SK-N-MC (cell line): Measurements from ENCODE around the gene NUP153.
A peak's percentile ranks its signal among the peaks of the same experiment; 100 is the strongest.

ENCODE experiments used
- DNase-seq: peaks from one replicate; pipeline ENCODE4 v3.0.0-alpha.2; 2011; ENCODE audit warnings: low read depth, low spot score
- H3K27ac ChIP-seq: fragments of 200-600 bp; sonication (generic); 2 replicates; pipeline ENCODE4 v1.5.1; 2016; ENCODE audit warnings: mixed run types
- H3K36me3 ChIP-seq: fragments of 200-600 bp; sonication (generic); 2 replicates; pipeline ENCODE4 v1.6.1; 2017; ENCODE audit warnings: antibody characterized with exemption, low read length, mixed read lengths; ENCODE audit not compliant: insufficient read depth
- H3K4me3 ChIP-seq: fragments of 200-600 bp; sonication (generic); 2 replicates; pipeline ENCODE4 v1.5.1; 2016
- H3K9ac ChIP-seq: fragments of 200-600 bp; sonication (generic); 2 replicates; pipeline ENCODE4 v1.8.0; 2017; ENCODE audit warnings: mixed run types, mixed read lengths; ENCODE audit not compliant: insufficient read length
- H3K9me3 ChIP-seq: fragments of 200-600 bp; sonication (generic); 2 replicates; pipeline ENCODE4 v1.6.1; 2017; ENCODE audit warnings: low read depth, mild to moderate bottlenecking, antibody characterized with exemption, low read length, moderate library complexity, mixed read lengths
- EZH2 ChIP-seq: fragments of 200-600 bp; sonication (generic); IDR thresholded peaks from one replicate; pipeline ENCODE4 v1.6.1; 2017; ENCODE audit warnings: antibody characterized with exemption
- FOXP2 ChIP-seq: optimal IDR thresholded peaks from 2 replicates; pipeline ENCODE3; 2011; ENCODE audit warnings: mild to moderate bottlenecking, moderate library complexity; ENCODE audit not compliant: insufficient read depth; ENCODE audit errors: extremely low read length, control extremely low read depth
- POLR2AphosphoS5 ChIP-seq: IDR thresholded peaks from 2 replicates; pipeline ENCODE4 v1.6.1; 2012; ENCODE audit warnings: mild to moderate bottlenecking, low read depth, low read length, borderline replicate concordance

The NUP153 gene

DNA sequence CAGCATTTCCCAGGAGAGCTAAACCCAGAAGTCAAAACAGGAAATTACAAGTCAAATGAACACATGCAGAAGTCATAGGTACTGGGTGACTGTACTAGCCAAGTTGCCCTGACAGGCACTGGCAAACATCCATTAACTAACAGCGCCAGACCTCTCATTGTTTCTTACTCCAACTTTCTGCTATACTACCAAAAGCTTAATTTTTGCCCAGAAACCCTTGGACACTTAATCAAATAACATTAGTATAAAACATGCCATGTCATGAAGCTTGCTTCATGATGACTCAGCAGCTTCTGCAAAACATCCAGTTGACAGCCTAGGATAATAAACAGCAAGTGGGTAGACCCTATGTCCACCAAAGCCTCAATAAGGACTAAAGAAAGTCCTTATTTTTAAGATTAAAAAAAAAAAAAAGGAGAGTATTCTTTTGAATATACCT lies 3.5 kb downstream of the NUP153 start:
- DNase-seq, result no peak
- Histone ChIP-seq H3K9ac (peak overlapping the region; percentile 45), H3K9me3 (no peaks in the 10 kb centered on the region), H3K27ac (peak overlapping the region; percentile 83), H3K4me3 (peak overlapping the region; percentile 89), H3K36me3 (peaks cover 18% of the 10 kb centered on the region; the same call in 1 of the 2 replicates)
- TF ChIP-seq POLR2AphosphoS5 (no peak), EZH2 (no peak), FOXP2 (no peak)

DNA sequence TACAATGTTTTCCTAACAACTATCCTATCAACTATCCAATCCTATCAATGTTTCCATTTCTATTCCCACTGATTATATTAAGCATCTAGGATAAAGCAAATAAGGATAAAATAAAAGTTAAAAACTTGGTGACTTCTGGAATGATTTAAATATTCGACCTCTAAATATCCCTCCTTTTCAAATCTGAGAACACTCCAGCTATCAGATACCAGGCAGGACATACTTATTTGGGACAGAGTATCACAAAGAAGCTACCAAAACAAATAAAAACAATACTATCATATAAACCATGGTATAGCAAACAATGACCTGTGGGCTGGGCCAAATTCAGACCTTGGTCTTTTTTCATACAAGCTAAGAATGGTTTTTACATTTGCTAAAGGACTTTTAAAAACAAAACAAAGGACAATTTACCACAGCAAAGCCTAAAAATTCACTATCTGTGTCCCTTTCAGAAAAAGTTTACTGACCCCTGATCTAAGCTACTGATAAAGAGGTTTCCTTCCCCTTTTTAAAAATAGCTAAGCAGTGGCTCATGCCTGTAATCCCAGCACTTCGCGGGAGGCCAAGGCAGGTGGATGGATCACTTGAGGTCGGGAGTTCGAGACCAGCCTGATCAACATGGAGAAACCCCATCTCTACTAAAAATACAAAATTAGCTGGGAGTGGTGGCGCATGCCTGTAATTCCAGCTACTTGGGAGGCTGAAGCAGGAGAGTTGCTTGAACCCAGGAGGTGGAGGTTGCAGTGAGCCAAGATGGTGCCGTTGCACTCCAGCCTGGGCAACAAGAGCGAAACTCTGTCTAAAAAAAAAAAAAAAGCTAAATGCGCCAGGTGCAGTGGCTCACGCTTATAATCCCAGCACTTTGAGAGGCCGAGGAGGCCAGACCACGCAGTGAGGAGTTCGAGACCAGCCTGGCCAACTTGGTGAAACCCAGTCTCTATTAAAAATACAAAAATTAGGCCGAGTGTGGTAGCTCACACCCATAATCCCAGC lies 6.0 kb downstream of the NUP153 start:
- no peak overlapping the region for H3K27ac ChIP-seq
- no peak overlapping the region for H3K9ac ChIP-seq
- DNase-seq, result no peak
- H3K36me3 ChIP-seq, result peaks cover 34% of the 10 kb centered on the region
- H3K9me3 ChIP-seq, result no peaks in the 10 kb centered on the region
- H3K4me3 ChIP-seq, result no peak overlapping the region
- TF ChIP-seq POLR2AphosphoS5, result no peak
- no peak for TF ChIP-seq FOXP2
- no peak for TF ChIP-seq EZH2

DNA sequence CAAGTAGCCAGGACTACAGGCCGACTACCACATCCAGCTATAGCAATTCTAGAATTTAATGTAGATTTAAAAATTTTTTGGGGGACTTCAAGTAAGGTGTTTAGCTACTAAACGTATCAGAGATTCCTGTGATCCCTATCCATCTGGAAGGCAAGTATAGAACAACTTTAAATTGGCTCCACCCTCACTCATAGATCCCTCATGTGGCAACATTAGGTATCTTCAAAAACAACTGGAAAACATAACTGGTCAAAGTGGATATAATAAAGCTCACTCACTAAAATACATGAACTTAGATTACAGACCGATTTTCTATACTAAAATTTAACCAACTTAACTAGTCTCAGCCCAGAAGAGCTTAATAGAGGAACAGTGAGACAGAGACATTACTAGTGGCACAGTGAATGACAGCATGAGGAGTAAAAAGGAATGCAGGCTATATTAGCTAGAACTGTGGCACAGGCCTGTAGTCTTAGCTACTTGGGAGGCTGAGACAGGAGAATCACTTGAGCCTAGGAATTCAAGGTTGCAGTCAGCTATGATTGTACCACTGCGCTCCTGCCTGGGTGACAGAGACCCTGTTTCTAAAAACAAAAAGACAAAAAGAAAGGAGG lies 14.7 kb downstream of the NUP153 start:
- DNase-seq, result no peak
- H3K4me3 ChIP-seq, result no peak overlapping the region
- no peak for TF ChIP-seq POLR2AphosphoS5
- TF ChIP-seq FOXP2, result no peak
- TF ChIP-seq EZH2, result no peak
- H3K27ac ChIP-seq, result no peak overlapping the region
- no peaks in the 10 kb centered on the region for H3K9me3 ChIP-seq
- H3K36me3 ChIP-seq, result peaks cover 39% of the 10 kb centered on the region
- H3K9ac ChIP-seq, result no peak overlapping the region

DNA sequence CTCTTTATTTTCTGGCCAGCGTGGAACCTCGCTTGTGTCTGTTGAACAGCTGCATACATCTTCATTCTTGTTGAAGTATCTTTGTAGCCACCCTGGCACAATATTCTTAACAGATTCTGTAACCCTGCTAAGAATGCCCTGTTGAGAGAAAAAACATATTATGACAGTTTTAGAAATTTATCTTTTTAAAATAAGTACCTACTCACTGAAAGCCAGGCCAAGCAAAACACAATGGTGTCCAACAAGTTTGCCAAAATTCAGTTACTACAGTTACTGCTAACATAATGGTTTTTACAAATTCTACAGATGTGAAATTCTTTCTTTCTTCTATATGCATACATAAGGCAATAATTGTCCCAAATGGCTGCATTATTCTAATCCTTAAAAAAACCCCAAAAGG lies 18.2 kb downstream of the NUP153 start:
- H3K9ac ChIP-seq, result no peak overlapping the region
- TF ChIP-seq POLR2AphosphoS5 (no peak), EZH2 (no peak), FOXP2 (no peak)
- no peak overlapping the region for H3K4me3 ChIP-seq
- H3K36me3 ChIP-seq, result peaks cover 59% of the 10 kb centered on the region
- H3K27ac ChIP-seq, result no peak overlapping the region
- DNase-seq, result no peak
- H3K9me3 ChIP-seq, result no peaks in the 10 kb centered on the region

DNA sequence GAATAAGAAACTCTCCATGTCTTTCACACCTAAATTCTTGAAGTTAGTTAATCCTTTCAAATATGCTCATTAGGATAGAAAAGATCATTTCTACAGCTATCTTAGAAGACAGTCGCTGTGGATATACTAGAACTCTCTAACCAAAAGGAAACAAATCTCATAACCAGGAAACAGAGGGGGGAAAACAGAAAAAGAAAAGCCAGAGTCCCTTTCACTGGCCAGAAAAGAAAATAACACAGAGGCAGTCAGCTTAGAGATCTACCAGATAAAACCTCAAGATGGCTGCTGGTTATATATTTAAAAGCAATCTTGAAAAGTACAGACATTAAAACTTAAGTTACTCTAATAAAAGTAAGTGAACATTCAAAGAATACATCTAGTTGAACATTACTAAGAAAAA lies 19.6 kb downstream of the NUP153 start:
- Histone ChIP-seq H3K9me3 (no peaks in the 10 kb centered on the region), H3K4me3 (no peak overlapping the region), H3K9ac (no peak overlapping the region), H3K27ac (0 out of 2 replicates have a peak overlapping the region, but pooled peaks have one; percentile 22), H3K36me3 (peaks cover 68% of the 10 kb centered on the region)
- no peak for DNase-seq
- no peak for TF ChIP-seq FOXP2
- no peak for TF ChIP-seq EZH2
- TF ChIP-seq POLR2AphosphoS5, result no peak

DNA sequence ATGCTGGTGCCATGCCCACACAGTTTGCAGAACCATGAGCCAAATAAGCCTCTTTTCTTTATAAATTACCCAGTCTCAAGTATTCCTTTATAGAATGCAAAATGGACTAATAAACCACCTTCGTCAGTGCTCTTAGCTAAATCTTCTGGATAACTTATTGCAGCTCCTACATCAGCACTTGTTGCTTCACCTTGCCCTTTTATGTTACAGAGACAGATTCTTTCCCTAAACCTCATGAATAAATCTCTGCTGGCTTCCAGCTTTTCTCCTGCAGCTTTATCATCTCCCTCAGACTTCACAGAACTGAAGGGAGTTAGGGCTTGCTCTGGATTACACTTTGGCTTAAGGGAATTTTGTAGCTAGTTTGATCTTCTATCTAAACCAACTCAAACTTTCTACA lies 22.6 kb downstream of the NUP153 start:
- DNase-seq, result no peak
- Histone ChIP-seq H3K36me3 (peaks cover 95% of the 10 kb centered on the region), H3K9me3 (no peaks in the 10 kb centered on the region), H3K9ac (no peak overlapping the region), H3K4me3 (no peak overlapping the region), H3K27ac (no peak overlapping the region)
- TF ChIP-seq EZH2 (no peak), FOXP2 (no peak), POLR2AphosphoS5 (no peak)

DNA sequence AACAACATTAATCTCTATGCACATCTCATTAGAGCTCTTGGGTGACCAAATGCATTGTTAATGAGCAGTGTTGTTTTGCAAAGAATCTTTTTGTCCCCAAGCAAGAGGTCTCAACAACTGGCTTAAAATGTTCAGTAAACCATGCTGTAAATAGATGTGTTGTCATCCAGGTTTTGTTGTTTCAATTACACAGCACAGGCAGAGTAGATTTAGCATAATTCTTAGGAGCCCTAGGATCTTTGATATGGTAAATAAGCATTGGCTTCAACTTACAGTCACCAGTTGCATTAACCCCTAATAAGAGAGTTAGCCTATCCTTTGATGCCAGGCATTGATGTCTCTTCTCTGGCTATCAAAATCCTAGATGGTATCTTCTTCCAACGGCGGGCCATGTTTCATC lies 23.3 kb downstream of the NUP153 start:
- Histone ChIP-seq H3K36me3 (peaks cover 93% of the 10 kb centered on the region), H3K9me3 (no peaks in the 10 kb centered on the region), H3K4me3 (no peak overlapping the region), H3K27ac (no peak overlapping the region), H3K9ac (no peak overlapping the region)
- no peak for DNase-seq
- no peak for TF ChIP-seq POLR2AphosphoS5
- TF ChIP-seq EZH2, result no peak
- no peak for TF ChIP-seq FOXP2

DNA sequence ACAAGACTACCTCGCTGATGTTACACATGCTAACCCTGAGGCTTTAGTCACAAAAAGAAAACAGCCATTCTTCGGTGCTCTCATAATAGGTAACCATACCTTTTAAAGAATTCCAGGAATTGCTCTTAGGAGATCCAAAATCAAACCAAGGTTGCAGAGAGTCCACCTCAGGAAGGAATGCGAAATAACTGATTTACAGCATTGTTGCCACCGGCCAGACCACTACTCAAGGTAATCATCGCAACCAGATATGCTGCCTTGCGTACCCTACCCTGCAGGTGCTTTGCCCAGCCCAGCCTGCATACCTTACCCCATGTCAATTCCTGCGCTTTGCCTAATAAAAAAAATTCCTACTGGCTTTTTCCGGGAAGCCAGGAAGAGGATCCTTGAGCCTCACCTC lies 27.0 kb downstream of the NUP153 start:
- Histone ChIP-seq H3K9me3 (no peaks in the 10 kb centered on the region), H3K9ac (no peak overlapping the region), H3K36me3 (peaks cover 96% of the 10 kb centered on the region), H3K27ac (no peak overlapping the region), H3K4me3 (no peak overlapping the region)
- TF ChIP-seq FOXP2 (no peak), POLR2AphosphoS5 (no peak), EZH2 (no peak)
- DNase-seq, result no peak
